HG02588 (cell line): ENCODE data around the gene VSTM1.
"Not testable (repeated sequence)": the region's sequence is repeated elsewhere in the genome, so short reads cannot be mapped to it uniquely, and the experiment has no call there.

Experiments used
- ATAC-seq: cut with Tn5 transposase; IDR thresholded peaks from one replicate; pipeline ENCODE4 v1.9.1; 2021; ENCODE audit warnings: mild to moderate bottlenecking, moderate library complexity; ENCODE audit not compliant: unreplicated experiment

Gene VSTM1

GRCh38 chr19:54063350-54064116 is at the start of gene VSTM1:
TSS of gene VSTM1 (minus strand) at chr19:54063897. CDS start at chr19:54063777, 120 bp downstream.
- no peak for ATAC-seq

- ATAC-seq: no peak
Measured at GRCh38 chr19:54109651-54110050, 46.0 kb upstream of the VSTM1 start.

DNA sequence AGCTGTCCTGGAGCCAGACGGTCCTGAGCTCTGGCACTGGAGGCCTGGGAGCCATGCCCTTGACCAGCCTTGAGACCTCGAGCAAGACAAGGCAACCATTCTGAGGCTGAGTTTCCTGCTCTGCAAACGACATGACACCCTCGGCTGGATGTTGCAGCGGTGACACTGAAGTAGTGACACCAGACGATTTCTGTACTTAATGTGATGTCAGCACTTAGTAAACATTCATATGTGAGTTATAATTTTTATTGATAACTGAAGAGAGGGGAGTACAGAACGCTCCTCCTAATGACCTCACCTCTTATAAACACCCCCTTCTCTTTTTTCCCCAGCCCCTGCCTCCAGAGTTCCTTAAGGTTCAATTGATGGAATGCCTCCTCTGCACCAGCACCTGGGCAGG is 44.8 kb upstream of the VSTM1 start:
- no peak for ATAC-seq

GRCh38 chr19:54107876-54108490 is 44.3 kb upstream of the VSTM1 start:
- ATAC-seq: no peak

DNA sequence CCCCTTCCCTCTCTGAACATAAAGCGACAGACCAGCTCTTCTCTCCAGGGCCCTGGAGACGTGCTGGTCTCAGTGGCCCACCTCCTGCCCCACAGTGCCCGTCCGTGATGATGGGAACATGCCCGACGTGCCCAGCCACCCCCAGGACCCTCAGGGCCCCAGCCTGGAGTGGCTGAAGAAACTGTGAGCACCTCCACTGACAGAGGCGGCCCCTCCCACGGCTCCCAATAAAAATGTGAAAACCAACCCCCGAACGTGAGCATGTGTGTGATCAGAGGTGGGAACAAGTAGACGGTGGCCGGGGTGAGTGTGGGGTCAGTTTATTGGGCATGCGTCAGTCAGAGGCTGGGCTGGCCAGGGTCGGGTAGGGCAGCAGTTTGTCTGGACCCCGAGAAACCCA is 43.0 kb upstream of the VSTM1 start:
- no peak for ATAC-seq

GRCh38 chr19:54105796-54106195 is 42.1 kb upstream of the VSTM1 start:
- no peak for ATAC-seq

DNA sequence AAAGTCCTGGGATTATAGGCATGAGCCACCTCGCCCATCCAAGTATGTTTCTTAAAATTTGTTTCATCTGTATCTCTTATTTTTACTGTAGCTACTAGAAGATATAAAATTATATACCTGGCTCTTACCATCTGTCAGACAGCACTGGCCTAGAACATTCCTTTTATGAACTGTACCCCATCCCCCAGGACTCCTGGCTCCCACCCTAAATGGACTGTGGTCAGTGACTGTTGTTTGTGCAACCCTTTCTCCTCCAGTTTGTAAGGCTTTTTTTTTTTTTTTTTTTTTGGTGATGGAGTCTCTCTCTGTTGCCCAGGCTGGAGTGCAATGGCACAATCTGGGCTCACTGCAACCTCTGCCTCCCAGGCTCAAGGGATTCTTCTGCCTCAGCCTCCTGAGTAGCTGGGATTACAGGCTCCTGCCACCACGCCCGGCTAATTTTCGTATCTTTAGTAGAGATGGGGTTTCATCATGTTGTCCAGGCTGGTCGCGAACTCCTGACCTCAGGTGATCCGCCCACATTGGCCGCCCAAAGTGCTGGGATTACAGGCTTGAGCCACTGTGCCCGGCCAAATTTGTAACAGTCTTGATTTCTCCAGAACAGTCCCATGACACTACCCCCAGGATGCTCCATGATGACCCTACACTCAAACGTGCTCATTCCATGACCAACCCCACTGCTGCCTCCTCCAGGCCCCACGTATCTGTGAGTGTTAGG is 41.5 kb upstream of the VSTM1 start:
- no peak for ATAC-seq

- ATAC-seq: peak; percentile 90
Measured at GRCh38 chr19:54102421-54103169, 38.9 kb upstream of the VSTM1 start, which contains the start of gene NDUFA3. TSS of gene NDUFA3 (plus strand) at chr19:54102855. CDS start at chr19:54102879, 24 bp downstream.

- ATAC-seq: no peak
Measured at GRCh38 chr19:54100561-54100960, 36.9 kb upstream of the VSTM1 start, which contains the start of gene OSCAR. TSS of gene OSCAR (minus strand) at chr19:54100803. CDS start at chr19:54100792, 11 bp downstream.

GRCh38 chr19:54099903-54100255 is 36.2 kb upstream of the VSTM1 start:
- ATAC-seq: not testable (repeated sequence)

- no peak for ATAC-seq
Measured at GRCh38 chr19:54099190-54099902, 35.6 kb upstream of the VSTM1 start.

DNA sequence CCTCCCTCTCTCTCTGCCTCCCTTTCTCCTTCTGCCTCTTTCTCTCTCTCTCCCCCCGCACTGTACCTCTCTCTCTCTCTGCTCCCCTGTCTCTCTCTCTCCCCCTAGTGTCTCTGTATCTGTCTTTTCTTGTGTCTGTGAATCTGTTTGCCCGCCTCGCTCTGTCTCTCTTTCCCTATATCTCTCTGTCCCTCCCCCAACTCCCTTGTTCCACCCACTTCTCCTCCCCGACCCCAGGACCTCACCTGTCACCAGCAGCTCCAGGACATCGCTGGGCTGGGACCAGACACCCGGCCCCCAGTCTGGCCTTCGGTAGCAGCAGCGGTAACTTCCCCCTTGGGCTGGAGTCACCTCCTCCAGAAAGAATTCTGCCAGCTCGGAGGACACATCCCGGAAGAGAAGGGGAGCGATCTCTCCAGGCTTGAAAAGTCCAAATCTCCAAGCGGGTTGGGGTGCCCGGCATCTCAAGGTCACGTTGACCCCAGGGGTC is 33.0 kb upstream of the VSTM1 start:
- no peak for ATAC-seq

GRCh38 chr19:54095859-54096616 is 32.3 kb upstream of the VSTM1 start:
- not testable (repeated sequence) for ATAC-seq

GRCh38 chr19:54095136-54095858 is 31.6 kb upstream of the VSTM1 start:
- no peak for ATAC-seq

- ATAC-seq: no peak
Measured at GRCh38 chr19:54094426-54095000, 30.8 kb upstream of the VSTM1 start.

GRCh38 chr19:54084410-54084809 is 20.7 kb upstream of the VSTM1 start:
- ATAC-seq: no peak

DNA sequence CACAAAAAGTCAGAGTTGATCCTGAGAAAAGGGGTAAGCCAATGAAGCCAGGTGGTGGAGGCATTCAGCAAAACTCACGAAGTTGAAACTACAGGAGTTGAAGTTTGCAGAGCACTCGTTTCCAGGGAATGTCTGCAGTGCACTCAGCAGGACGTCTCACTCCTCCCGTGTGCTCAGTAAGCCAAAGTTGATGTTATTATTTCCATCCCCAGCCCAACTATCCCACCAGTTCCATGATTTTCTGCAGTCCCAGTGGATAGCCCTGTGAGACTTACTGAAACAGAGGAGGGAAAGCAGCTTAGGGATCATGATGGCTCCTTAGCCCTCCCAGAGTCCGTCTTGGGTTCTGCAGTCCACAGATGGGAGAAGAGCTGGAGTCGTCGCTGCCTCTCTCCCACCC is 17.3 kb upstream of the VSTM1 start, which contains the start of gene TARM1:
TSS of gene TARM1 (minus strand) at position 334 of the 400 bp plus-strand sequence. CDS start at position 309, 25 bp downstream.
- no peak for ATAC-seq

GRCh38 chr19:54077334-54077733 is 13.6 kb upstream of the VSTM1 start:
- no peak for ATAC-seq
